Thyroid gland (tissue), 4 donors: ENCODE data around the gene SLC13A3.

ENCODE experiments used
- CTCF ChIP-seq, 6 experiments: fragments of 200-600 bp in 3 of 6; fragments of 450-650 bp in 3 of 6; sonication (generic) in 3 of 6; IDR thresholded peaks; one replicate each; pipeline ENCODE4 v1.5.1; 2016 to 2019; ENCODE audit warnings: antibody characterized with exemption in 6 of 6, mild to moderate bottlenecking in 2 of 6, inconsistent platforms in 1 of 6, moderate library complexity in 1 of 6
- POLR2A ChIP-seq, 2 donors: fragments of 450-650 bp; IDR thresholded peaks; one replicate each; pipeline ENCODE4 v1.6.1; 2017; ENCODE audit warnings: antibody characterized with exemption in 2 of 2, mild to moderate bottlenecking in 2 of 2, moderate library complexity in 1 of 2

DNA sequence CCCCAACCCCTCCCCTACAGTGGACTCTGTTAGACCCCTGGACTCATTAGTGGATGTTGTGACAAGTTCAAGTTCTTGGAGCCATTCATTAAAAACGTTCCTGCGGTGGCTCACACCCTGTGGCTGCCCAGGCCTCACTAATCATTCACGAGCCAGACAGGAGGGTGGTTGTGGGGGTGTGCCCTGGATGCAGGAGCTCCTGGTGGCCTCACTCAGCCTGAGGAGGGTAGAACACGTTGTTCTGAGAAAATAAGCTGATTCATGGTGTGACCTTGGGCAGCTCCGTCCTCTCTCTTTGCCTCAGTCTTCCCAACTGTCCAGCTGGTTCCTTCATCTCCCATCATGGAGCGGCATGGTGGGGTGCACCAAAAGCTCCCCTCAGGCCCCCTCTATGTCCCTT lies 16.7 kb downstream of the SLC13A3 start:
- no peak for TF ChIP-seq POLR2A (IDR thresholded peaks at IDR 0.05)
- TF ChIP-seq CTCF (IDR thresholded peaks at IDR 0.05), result no peak
